Measurements from ENCODE around the gene C4orf50.
A peak's percentile ranks its signal among the peaks of the same experiment; 100 is the strongest.
"Not testable (repeated sequence)": the region's sequence is repeated elsewhere in the genome, so short reads cannot be mapped to it uniquely, and the experiment has no call there.

C4orf50 gene

GRCh38 chr4:6013564-6013963 is 4.7 kb downstream of the C4orf50 start:
- no peak for DNase-seq (ENCODE audit: low spot score)

GRCh38 chr4:6012200-6012599 is 6.0 kb downstream of the C4orf50 start:
- no peak for DNase-seq (ENCODE audit: low spot score)

DNA sequence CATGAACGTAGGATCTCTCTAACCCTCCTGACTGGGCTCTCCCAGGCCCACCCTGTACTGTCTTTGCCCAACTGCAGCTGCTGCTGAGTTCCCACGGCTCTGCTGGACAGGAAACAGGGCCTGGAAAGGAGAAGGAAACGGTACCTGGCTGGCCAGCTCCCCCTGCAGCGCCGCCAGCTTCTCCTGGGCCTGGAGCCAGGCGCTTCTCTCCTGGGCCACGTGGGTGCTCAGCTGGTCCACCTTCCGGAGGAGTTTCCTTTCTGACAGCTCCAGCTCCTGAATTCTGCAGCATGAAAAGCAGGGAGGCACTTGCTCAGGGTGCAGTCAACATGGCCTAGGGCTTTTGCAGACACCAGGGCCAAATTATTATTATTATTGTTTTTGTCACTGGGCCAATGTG is 6.5 kb downstream of the C4orf50 start:
- no peak for DNase-seq (ENCODE audit: low spot score)

DNA sequence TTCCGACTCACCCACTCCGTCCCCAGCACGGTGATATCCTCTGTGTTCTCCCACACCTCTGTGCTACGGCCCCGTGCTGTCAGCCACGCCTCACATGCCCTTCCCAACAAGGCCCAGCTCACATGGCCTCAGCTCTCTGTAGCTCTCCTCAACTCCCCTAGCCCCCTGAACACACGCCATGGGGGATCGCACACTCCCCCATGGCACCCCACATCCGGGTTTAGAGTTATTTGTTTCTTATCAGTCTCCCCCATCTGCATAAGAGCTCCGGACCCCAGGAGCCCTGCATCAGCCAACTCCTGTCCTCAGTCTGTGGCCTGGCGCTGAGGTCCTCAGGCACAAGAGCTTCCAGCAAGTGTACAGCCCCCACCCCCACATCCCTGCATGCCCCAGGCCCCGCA is 7.0 kb downstream of the C4orf50 start:
- DNase-seq (ENCODE audit: low spot score), result no peak

GRCh38 chr4:6010789-6011188 is 7.4 kb downstream of the C4orf50 start:
- no peak for DNase-seq (ENCODE audit: low spot score)

GRCh38 chr4:6009452-6009851 is 8.8 kb downstream of the C4orf50 start:
- DNase-seq (ENCODE audit: low spot score), result no peak

- DNase-seq (ENCODE audit: low spot score), result no peak
Measured at GRCh38 chr4:6008766-6009385, 9.4 kb downstream of the C4orf50 start.

DNA sequence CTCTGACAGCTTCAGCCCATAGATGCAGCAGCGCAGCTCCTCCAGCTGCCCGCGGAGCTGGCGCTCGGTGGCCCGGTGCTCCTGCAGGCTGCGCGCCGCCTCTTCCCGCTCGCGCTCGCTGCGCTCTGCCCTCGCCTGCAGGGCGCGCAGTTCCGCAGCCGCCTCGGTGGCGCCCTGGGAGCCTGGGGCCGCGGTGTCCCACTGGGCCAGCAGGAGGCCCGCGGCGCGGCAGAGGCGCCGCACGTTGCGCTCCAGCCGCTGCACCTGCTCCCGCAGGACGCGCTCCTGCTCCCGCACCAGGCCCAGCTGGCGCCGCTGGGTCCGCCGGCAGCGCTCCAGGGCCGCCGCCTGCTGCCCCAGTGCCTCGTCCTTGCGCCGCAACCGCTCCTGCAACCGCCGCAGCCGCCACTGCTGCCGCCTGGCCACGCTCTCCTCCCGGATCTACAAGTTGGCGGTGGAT is 10.1 kb downstream of the C4orf50 start:
- DNase-seq (ENCODE audit: low spot score), result no peak

DNA sequence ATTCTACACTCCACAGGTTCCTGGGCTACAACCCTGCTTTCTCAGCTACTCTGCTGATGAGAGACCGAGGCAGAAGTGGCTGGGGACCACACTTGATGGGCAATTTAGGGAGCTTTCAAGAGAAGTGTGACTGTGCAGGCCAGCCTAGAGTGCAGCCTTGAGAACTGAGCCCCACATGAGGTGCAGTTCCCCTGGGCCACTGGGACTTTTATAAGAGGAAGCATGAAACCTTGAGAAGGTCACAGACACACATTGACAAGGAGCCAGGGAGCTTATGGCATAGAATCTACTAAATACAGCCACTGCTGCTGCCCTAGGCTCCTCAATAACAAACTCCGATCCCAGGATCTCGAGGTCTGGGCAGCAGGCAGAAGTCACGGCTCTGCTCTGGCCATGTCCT is 13.1 kb downstream of the C4orf50 start:
- no peak for DNase-seq (ENCODE audit: low spot score)

DNA sequence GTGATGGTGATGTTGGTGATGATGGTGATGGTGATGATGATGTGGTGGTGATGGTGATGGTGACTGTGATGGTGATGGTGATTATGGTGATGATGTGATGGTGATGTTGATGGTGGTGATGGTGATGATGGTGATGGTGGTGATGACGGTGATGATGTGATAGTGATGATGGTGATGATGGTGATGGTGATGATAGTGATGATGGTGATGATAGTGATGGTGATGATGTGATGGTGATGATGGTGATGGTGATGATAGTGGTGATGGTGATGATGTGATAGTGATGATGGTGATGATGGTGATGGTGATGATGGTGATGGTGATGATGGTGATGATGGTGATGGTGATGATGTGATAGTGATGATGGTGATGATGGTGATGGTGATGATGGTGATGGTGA is 14.7 kb downstream of the C4orf50 start:
- not testable (repeated sequence) for DNase-seq (ENCODE audit: low spot score)

DNA sequence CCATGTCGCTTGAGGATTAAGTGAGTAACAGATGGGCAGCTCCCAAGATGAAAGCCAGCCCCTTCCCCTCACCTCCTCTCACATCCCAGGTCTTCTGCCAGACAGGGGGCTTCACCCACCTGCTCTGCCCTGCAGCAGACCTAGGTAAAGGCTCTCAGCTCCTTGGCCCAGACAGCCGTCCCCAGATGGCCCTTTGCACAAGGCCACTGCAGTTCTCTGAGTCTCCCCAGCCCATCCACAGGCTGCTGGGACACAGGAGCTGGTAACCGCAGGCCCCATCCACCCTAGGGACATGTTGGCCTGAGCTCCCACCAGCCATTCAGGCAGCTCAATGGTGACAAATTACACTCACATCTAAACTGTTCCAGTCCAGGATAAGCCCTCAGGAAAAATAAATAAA is 15.3 kb downstream of the C4orf50 start:
- DNase-seq (ENCODE audit: low spot score), result no peak

GRCh38 chr4:6002492-6002833 is 15.8 kb downstream of the C4orf50 start:
- no peak for DNase-seq (ENCODE audit: low spot score)

DNA sequence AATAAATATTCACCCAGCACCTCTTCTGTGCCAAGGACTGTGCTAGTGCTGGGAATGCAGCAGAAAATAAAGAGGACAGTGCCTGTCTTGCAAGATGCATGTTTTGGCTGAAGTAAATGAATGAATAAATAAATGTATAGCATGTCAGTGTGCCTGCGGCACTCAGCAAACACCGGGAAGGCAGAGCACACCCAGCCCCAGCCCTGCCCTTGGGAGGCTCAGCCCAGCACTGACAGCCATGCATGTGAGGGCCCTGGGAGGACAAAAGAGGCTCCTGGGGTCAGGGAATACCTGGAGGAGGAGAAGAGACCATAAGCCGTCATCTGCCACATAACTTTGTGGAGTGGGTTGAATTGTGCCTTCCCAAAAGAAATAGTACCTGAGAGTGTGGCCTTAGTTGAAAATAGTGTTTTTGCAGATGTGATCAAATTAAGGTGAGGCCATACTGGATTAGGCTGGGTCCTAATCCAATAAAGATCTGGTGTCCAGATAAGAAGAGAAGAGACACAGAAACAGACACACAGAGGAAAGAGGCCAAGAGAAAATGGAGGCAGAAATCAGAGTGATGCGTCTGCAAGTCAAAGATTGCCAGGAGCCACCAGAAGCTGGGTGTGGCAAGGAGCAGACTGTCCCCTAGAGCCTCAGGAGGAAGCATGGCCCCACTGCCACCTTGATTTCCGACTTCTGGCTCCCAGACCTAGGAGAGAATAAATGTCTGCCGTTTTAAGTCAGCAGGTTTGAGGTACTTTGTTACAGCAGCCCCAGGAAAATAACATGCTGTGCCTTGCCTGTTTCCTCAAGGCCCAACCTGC is 16.3 kb downstream of the C4orf50 start:
- no peak for DNase-seq (ENCODE audit: low spot score)

GRCh38 chr4:5999830-6000365 is 18.3 kb downstream of the C4orf50 start:
- no peak for DNase-seq (ENCODE audit: low spot score)

- DNase-seq (ENCODE audit: low spot score), result no peak
Measured at GRCh38 chr4:5999356-5999755, 18.9 kb downstream of the C4orf50 start.

DNA sequence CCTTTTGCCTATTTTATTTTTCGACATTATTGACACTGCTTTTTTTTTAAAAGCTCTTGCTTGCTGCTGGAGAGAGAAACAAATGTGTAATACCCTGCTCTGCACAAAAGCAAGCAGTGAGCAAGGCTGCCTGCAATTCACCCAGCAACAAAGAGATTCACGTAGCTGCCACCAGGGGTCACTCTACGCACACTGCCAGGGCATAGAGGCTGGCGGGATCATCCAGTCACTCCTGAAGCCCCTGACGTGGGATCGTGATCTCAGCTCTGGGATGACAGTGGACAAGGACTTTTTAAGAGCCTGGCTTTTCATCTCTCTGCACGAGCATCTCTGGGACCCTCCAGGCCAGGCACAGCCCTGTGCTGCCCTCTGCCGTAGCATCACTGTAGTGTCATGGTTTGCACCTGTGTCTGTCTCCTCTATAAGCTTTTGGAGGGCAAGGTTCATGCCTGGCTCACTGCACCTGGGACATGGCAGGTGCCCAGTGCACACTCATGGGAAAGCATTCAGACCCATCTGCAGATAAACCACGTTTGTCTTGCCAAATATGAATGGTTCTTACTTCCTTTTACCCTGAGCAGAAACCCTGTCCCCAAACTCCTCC is 19.8 kb downstream of the C4orf50 start:
- peak; percentile 68 for DNase-seq (ENCODE audit: low spot score)

DNA sequence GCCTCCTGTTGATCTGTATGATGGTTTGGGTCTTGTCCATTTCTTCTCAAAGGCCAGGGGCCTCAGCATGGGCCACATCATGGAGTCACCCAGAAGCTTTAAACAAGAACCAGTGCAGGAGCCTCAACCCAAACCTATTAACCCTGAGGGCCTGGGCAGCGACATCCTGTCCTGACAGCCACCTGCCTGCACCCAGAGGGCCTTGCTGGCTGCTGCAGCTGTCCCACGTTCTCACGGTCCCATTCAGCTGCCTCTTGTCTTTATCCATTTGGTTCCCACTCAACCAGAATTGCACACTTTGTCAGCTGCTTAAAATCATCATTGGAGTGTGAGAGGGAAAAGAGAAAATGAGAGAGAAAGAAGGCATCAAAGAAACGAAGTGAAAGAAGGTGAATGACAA is 21.6 kb downstream of the C4orf50 start:
- DNase-seq (ENCODE audit: low spot score), result no peak

GRCh38 chr4:5995901-5996623 is 22.2 kb downstream of the C4orf50 start:
- peak; percentile 37 for DNase-seq (ENCODE audit: low spot score)

DNA sequence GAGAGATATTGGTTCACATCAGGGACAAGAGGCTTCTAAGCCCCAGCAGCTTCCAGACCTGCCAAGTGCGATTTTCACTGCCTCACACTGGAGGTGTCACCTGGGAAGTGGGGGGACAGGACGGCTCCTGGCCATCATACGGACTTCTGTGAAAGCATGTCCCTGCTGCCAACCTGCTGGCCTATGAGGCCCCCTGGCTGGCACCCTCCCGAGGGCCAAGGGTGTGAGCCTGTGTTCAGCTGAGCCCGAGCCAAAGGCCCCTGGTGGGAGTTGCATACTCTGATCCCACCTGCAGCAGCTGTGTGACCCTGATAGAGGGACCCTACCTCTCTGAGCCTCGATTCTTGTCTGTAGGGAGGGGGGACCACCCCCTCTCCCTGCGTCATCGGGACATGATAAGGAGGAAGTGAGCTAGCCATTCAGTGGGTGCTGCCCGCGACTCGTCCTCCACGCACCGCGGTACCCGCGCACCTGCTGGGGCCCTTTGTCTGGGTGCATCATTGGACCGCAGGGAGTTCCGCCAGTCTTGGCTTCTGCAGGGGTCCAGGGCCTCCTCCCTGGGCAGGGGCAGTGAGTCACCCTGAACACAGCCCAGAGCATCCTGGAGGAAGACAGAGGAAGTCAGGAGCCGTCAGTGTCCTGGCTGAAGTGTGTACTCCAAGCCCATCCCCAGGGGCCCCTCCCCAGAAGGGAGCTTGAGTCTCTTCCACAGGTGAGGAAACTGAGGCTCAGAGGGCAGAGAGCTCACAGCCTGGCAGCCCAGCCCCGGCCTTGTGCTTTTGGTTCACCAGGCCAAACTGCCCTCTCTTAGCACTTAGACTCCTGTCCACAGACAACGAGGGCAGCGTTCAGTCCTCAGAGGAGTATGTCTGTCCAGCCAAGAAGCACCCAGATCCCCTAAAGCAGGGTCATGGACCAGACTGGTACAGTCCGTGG is 24.1 kb downstream of the C4orf50 start:
- no peak for DNase-seq (ENCODE audit: low spot score)

- DNase-seq (ENCODE audit: low spot score), result not testable (repeated sequence)
Measured at GRCh38 chr4:5993346-5993745, 24.9 kb downstream of the C4orf50 start.

GRCh38 chr4:5992828-5993321 is 25.4 kb downstream of the C4orf50 start:
- no peak for DNase-seq (ENCODE audit: low spot score)

Data from activated CD4-positive, alpha-beta T cell treated with anti-CD3 and anti-CD28 coated beads, Interleukin-2, Interleukin-4, amounts not matched to agents 100 ng/mL and 50 ng/mL, durations not matched to agents 16 hours and 8 hours (primary cell).